Large intestine (tissue), 3 donors: ENCODE results near the gene FXN. TPM values are rescaled to one million over a fixed set of nuclear protein-coding genes. Genes with fewer than 3 reads are reported as not detected.

Experiments used
- DNase-seq, 2 donors: peaks; one replicate each; pipeline versions ENCODE4 v3.0.0 to v3.0.0-alpha.2; 2013
- H3K27ac ChIP-seq: one replicate; pipeline ENCODE4 v1.5.1; 2013; ENCODE audit warnings: low read length
- H3K27me3 ChIP-seq: 2 replicates; pipeline ENCODE4 v1.6.1; 2013; ENCODE audit warnings: low read length; ENCODE audit not compliant: control insufficient read depth, insufficient read depth
- H3K36me3 ChIP-seq: 2 replicates; pipeline ENCODE4 v1.6.1; 2013; ENCODE audit warnings: low read length; ENCODE audit not compliant: control insufficient read depth, insufficient read depth
- H3K4me1 ChIP-seq: one replicate; pipeline ENCODE4 v1.6.1; 2013; ENCODE audit warnings: low read length; ENCODE audit not compliant: control insufficient read depth, insufficient read depth
- H3K4me3 ChIP-seq: one replicate; pipeline ENCODE4 v1.5.1; 2013; ENCODE audit warnings: low read length
- H3K9me3 ChIP-seq: one replicate; pipeline ENCODE4 v1.6.1; 2013; ENCODE audit warnings: mild to moderate bottlenecking, low read depth, low read length, moderate library complexity; ENCODE audit not compliant: control insufficient read depth
- WGBS: methylation state at CpG from one replicate; pipeline ENCODE4 v1.1.5; 2013; ENCODE audit warnings: low lambda C conversion rate; ENCODE audit not compliant: insufficient coverage; 5-methylcytosine and 5-hydroxymethylcytosine counted together
- polyA plus RNA-seq: library from polyadenylated mRNA; unstranded; fragments of 120-200 nt; gene quantifications from one replicate; pipeline ENCODE4 v1.2.1, GENCODE V29; 2013

The FXN gene
- polyA plus RNA-seq, 1 donor = 12.4 TPM

DNA sequence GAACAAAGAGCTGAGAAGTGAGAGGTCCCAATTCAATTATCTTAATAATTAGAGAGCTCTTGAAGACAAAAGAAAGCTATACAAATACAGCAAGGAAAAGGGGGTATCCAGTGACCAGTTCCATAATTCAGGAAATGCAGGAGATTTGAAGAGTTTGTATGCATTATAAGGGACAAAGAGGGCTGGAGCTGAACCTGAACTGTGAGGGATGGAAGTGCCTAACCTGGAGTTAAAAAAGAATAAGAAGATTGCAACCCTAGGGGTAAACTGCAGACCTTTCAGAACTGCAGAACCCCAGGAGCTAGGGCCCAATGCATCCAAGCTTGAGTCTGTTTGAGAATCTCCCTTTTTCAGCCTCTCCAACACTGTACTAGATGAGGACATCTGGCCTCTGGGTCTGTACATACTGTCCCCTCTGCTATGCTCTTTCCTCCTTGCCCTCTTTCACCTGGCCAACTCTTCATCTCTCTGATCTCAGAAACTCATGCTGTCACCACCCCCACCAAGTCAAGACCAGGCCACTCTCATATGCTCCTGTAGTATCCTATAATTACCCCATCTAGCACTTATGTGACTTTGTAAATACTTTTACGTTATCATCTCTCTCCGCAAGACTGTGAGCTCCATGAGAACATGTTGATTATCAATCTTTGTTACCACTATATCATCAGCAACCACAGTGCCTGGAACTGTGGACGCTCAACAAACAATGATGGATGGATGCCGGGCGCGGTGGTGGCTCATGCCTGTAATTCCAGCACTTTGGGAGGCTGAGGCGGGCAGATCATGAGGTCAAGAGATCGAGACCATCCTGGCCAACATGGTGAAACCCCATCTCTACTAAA, 15.0 kb upstream of the FXN start:
- no peak for DNase-seq
- Histone ChIP-seq H3K4me1 (no peaks in the 10 kb centered on the region), H3K9me3 (no peaks in the 10 kb centered on the region), H3K36me3 (no peaks in the 10 kb centered on the region), H3K4me3 (no peak overlapping the region), H3K27me3 (no peaks in the 10 kb centered on the region), H3K27ac (no peak overlapping the region)
- no CpG with 5 or more reads among the region's 8 CpGs for WGBS

DNA sequence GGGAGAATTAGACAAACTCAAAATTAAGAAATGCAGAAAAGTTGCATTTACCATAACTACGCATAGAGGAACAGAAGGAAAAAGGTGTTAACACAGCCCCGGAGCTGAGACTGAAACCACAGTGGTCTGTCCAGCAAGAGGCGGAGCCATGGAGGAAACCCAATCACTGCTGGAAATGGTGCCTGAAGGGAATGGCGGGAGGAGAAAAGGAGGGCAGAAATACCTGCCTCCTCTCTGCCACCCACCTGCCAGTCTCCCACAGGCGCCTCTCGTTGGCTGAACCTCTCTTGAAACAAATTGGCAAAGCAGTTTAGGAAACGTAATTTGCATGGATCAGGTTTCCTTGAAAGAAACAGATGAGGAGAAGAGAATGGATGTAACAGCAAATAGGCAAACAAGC, 11.9 kb upstream of the FXN start:
- Histone ChIP-seq H3K36me3 (no peaks in the 10 kb centered on the region), H3K4me1 (no peaks in the 10 kb centered on the region), H3K27me3 (no peaks in the 10 kb centered on the region), H3K4me3 (no peak overlapping the region), H3K27ac (no peak overlapping the region), H3K9me3 (no peaks in the 10 kb centered on the region)
- WGBS = 40% methylated on average over 1 of the region's 7 CpGs
- no peak for DNase-seq

DNA sequence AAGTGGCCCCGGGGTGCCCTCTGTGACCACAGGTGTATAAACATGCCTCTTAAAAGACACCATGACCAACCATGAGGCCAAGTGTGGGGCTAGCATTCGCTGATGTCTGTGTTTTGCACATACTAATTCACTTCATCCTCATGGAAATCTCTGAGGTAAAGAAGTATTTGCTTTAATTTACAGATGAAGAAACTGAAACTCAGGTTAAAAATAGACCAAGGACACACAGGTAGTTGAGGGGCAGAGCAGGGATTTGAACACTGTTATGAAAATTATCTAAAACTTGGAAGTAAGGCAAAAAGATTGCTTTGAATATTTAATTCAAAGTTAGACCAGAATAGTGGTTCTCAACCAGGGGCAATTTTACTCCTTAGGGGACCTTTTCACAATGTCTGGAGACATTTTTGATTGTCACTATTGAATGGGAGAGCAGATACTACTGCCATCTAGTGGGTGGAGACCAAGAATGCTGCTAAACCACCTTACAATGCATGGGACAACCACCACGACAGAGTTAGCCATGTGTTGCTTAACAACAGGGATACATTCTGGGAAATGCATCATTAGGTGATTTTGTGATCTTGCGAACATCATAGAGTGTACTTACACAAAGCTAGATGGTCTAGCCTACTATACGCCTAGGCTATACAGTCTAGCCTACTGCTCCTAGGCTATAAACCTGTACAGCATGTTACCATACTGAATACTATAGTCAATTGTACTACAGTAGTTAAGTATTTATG, 8.0 kb upstream of the FXN start:
- peak; percentile 23 to 54 for DNase-seq
- Histone ChIP-seq H3K4me1 (no peaks in the 10 kb centered on the region), H3K27ac (no peak overlapping the region), H3K4me3 (no peak overlapping the region), H3K9me3 (no peaks in the 10 kb centered on the region), H3K27me3 (no peaks in the 10 kb centered on the region), H3K36me3 (no peaks in the 10 kb centered on the region)
- WGBS = no CpG with 5 or more reads among the region's 5 CpGs

DNA sequence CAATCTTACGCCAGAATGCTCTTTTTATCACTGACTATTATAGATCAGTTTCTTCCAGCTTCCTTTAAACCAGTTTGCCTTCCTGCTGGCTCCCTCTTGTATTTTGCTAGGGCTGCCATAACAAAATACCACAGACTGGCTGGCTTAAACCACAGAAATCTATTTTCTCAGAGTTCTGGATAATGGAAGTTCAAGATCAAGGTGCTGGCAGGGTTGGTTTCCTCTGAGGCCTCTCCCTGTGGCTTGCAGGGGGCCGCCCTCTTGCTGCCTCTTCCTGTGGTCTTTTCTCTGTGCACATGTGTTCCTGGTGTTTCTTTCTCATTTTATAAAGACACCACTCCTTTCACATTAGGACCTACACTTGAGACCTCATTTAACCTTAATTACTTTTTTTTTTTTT, 6.8 kb upstream of the FXN start:
- no peak for DNase-seq
- Histone ChIP-seq H3K36me3 (no peaks in the 10 kb centered on the region), H3K27ac (no peak overlapping the region), H3K4me3 (no peak overlapping the region), H3K4me1 (no peaks in the 10 kb centered on the region), H3K27me3 (no peaks in the 10 kb centered on the region), H3K9me3 (no peaks in the 10 kb centered on the region)
- 100% methylated on average over 1 of the region's 2 CpGs for WGBS

DNA sequence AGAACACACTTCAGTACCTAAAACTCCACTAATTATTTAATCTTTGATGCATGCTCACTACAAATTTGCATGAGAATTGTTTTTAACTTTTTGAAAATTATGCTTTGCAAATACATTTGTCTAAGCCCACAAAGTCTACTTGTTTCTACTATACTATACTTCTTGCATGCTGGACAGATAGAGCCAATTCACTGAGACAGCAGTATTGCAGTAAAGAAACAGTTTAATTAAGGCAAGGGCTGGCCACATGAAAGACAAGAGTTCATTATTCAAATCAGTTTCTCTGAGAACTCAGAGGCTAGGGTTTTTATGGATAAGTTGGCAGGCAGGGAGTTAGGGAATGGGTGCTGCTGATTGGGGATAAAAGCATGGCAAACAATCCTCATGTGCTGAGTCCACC, 6.0 kb upstream of the FXN start:
- H3K9me3 ChIP-seq = no peaks in the 10 kb centered on the region
- no peak overlapping the region for H3K27ac ChIP-seq
- no peaks in the 10 kb centered on the region for H3K4me1 ChIP-seq
- H3K4me3 ChIP-seq = no peak overlapping the region
- H3K36me3 ChIP-seq = no peaks in the 10 kb centered on the region
- no peaks in the 10 kb centered on the region for H3K27me3 ChIP-seq
- no peak for DNase-seq

DNA sequence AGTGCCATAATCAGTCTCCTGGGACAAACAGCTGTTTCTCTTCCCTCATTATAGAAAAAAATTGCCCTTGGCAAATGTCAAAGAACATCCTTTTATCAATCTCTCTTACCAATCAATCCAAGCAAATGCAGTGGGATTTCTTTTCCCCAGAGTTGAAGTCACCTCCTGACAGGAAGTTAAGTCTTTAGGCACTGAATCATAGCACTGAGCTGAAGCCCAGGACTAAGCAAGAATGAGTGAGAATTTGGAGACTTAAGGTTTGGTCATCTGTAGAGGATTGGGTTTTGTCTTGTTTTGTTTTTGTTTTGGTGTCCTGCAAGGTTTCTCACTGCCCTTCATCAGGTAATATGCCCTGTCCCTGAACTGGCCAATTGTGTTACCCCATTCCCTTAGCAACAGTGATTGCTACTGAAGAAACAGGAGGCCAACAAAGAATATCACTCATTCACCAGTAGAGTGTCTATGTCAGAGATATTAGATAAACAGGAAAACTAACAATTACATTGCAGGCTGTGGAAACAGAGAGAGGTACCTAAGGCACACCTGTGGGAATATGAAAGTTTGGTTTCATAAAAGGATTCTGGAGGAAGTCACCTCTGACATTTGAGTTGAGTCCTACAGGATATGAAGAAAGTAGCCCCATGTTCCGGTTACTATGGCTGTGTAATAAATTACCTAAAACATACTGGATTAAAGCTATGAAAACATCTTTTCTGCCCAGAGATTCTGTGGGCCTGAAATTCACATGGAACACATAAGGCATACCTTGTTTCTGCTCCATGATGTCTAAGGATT, 4.5 kb upstream of the FXN start:
- H3K27me3 ChIP-seq = no peaks in the 10 kb centered on the region
- H3K4me1 ChIP-seq = peaks cover 3% of the 10 kb centered on the region
- no peaks in the 10 kb centered on the region for H3K36me3 ChIP-seq
- no CpG with 5 or more reads among the region's 1 CpG for WGBS
- no peak overlapping the region for H3K27ac ChIP-seq
- no peak overlapping the region for H3K4me3 ChIP-seq
- H3K9me3 ChIP-seq = no peaks in the 10 kb centered on the region
- DNase-seq = no peak

DNA sequence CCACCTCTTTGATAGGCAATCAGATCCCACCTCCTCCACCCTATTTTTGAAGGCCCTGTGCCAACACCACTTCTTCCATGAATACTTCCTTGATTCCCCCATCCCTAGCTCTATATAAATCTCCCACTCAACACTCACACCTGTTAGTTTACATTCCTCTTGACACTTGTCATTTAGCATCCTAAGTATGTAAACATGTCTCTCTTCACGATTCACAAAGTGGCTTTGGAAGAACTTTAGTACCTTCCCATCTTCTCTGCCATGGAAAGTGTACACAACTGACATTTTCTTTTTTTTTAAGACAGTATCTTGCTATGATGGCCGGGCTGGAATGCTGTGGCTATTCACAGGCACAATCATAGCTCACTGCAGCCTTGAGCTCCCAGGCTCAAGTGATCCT, 1.5 kb upstream of the FXN start:
- peaks cover 8% of the 10 kb centered on the region for H3K4me1 ChIP-seq
- no peak for DNase-seq
- H3K9me3 ChIP-seq = no peaks in the 10 kb centered on the region
- no peaks in the 10 kb centered on the region for H3K36me3 ChIP-seq
- no CpG with 5 or more reads among the region's 2 CpGs for WGBS
- H3K27ac ChIP-seq = no peak overlapping the region
- H3K27me3 ChIP-seq = no peaks in the 10 kb centered on the region
- no peak overlapping the region for H3K4me3 ChIP-seq

DNA sequence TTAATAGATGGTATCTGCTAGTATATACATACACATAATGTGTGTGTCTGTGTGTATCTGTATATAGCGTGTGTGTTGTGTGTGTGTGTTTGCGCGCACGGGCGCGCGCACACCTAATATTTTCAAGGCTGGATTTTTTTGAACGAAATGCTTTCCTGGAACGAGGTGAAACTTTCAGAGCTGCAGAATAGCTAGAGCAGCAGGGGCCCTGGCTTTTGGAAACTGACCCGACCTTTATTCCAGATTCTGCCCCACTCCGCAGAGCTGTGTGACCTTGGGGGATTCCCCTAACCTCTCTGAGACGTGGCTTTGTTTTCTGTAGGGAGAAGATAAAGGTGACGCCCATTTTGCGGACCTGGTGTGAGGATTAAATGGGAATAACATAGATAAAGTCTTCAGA, 757 bp downstream of the FXN start:
- Histone ChIP-seq H3K27ac (peak overlapping the region; percentile 44), H3K4me1 (peaks cover 8% of the 10 kb centered on the region), H3K36me3 (no peaks in the 10 kb centered on the region), H3K4me3 (peak overlapping the region; percentile 69), H3K9me3 (no peaks in the 10 kb centered on the region), H3K27me3 (no peaks in the 10 kb centered on the region)
- WGBS = no CpG with 5 or more reads among the region's 14 CpGs
- DNase-seq = no peak

DNA sequence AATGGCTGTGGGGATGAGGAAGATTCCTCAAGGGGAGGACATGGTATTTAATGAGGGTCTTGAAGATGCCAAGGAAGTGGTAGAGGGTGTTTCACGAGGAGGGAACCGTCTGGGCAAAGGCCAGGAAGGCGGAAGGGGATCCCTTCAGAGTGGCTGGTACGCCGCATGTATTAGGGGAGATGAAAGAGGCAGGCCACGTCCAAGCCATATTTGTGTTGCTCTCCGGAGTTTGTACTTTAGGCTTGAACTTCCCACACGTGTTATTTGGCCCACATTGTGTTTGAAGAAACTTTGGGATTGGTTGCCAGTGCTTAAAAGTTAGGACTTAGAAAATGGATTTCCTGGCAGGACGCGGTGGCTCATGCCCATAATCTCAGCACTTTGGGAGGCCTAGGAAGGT, 1.2 kb downstream of the FXN start:
- no peak overlapping the region for H3K27ac ChIP-seq
- peaks cover 8% of the 10 kb centered on the region for H3K4me1 ChIP-seq
- DNase-seq = peak in 1 of 2 donors; percentile 16
- H3K4me3 ChIP-seq = peak overlapping the region; percentile 69
- H3K27me3 ChIP-seq = no peaks in the 10 kb centered on the region
- 50% methylated on average over 2 of the region's 10 CpGs for WGBS
- no peaks in the 10 kb centered on the region for H3K9me3 ChIP-seq
- H3K36me3 ChIP-seq = no peaks in the 10 kb centered on the region

DNA sequence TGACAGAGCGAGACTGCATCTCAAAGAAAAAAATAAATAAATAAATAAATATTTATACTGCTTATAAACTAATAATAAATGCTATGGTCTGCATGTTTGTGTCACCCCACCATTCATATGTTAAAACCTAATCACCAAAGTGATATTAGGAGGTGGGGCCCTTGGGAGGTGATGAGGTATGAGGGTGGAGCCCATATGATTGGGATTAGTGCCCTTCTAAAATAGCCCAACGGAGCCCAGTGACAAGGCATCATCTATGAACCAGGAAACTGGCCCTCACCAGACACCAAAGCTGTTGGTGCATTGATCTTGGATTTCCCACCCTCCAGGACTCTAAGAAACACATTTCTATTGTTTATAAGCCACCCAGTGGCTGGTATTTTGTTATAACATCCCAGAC, 5.1 kb downstream of the FXN start:
- Histone ChIP-seq H3K4me3 (no peak overlapping the region), H3K27ac (no peak overlapping the region), H3K36me3 (no peaks in the 10 kb centered on the region), H3K9me3 (no peaks in the 10 kb centered on the region), H3K27me3 (no peaks in the 10 kb centered on the region), H3K4me1 (peaks cover 5% of the 10 kb centered on the region)
- no CpG with 5 or more reads among the region's 2 CpGs for WGBS
- DNase-seq = no peak
